WTC11 (cell line): ENCODE data around the gene HMX1. TPM values are rescaled to one million over a fixed set of nuclear protein-coding genes. Genes with fewer than 3 reads are reported as not detected.

Source experiments
- ATAC-seq: fragments of 200-7000 bp; cut with Tn5 transposase; 2 replicates; pipeline ENCODE4 v1.10.0; 2021; ENCODE audit warnings: mild to moderate bottlenecking, moderate library complexity
- CTCF ChIA-PET: fragments of 300-600 bp; sonication (Branson Sonifier 250); formaldehyde crosslinking; loops from one replicate; lab custom pipeline; 2021; ENCODE audit warnings: antibody characterized with exemption; lab: Charles Lee
- POLR2A ChIA-PET: fragments of 350-600 bp; sonication (Branson Sonifier 250); formaldehyde crosslinking; loops from one replicate; lab custom pipeline; 2021; ENCODE audit warnings: antibody characterized with exemption; lab: Charles Lee
- DNase-seq: peaks from one replicate; pipeline ENCODE4 v3.0.0; 2021; ENCODE audit warnings: low spot score
- H3K27ac Mint-ChIP-seq: 2 replicates; pipeline ENCODE4 v1.8.0; 2021; ENCODE audit warnings: mixed read lengths
- H3K27me3 Mint-ChIP-seq: 2 replicates; pipeline ENCODE4 v1.8.0; 2021; ENCODE audit warnings: low read depth, mild to moderate bottlenecking, moderate library complexity, mixed read lengths
- H3K36me3 Mint-ChIP-seq: 2 replicates; pipeline ENCODE4 v1.8.0; 2021; ENCODE audit warnings: mixed read lengths
- H3K4me1 Mint-ChIP-seq: 2 replicates; pipeline ENCODE4 v1.8.0; 2022; ENCODE audit warnings: mixed read lengths
- H3K4me3 Mint-ChIP-seq: 2 replicates; pipeline ENCODE4 v1.8.0; 2021; ENCODE audit warnings: mild to moderate bottlenecking, moderate library complexity, mixed read lengths
- H3K9me3 Mint-ChIP-seq: 2 replicates; pipeline ENCODE4 v1.8.0; 2021; ENCODE audit warnings: mixed read lengths
- AFF4 ChIP-seq: sonication (generic); formaldehyde crosslinking; IDR thresholded peaks from 2 replicates; pipeline ENCODE4 v1.8.1; 2023; ENCODE audit warnings: mild to moderate bottlenecking, missing genetic modification reagents, borderline replicate concordance
- ATF1 ChIP-seq: sonication (generic); formaldehyde crosslinking; IDR thresholded peaks from 2 replicates; pipeline ENCODE4 v1.8.1; 2023; ENCODE audit warnings: mild to moderate bottlenecking, moderate library complexity, missing genetic modification reagents
- ATF2 ChIP-seq: sonication (generic); formaldehyde crosslinking; IDR thresholded peaks from 2 replicates; pipeline ENCODE4 v1.8.1; 2022; ENCODE audit warnings: low read depth, missing genetic modification reagents, borderline replicate concordance
- E2F4 ChIP-seq: sonication (generic); formaldehyde crosslinking; IDR thresholded peaks from 2 replicates; pipeline ENCODE4 v1.8.1; 2022; ENCODE audit warnings: low read depth, mild to moderate bottlenecking, moderate library complexity, missing genetic modification reagents, borderline replicate concordance
- HMGA2 ChIP-seq: fragments of 250-450 bp; sonication (Bioruptor Pico); IDR thresholded peaks from 2 replicates; pipeline ENCODE4 v1.4.0; 2021; ENCODE audit warnings: mild to moderate bottlenecking, moderate library complexity
- IRF2 ChIP-seq: sonication (generic); formaldehyde crosslinking; IDR thresholded peaks from 2 replicates; pipeline ENCODE4 v1.8.0; 2022; ENCODE audit warnings: low read depth, missing genetic modification reagents, borderline replicate concordance
- MAX ChIP-seq: sonication (generic); formaldehyde crosslinking; IDR thresholded peaks from 2 replicates; pipeline ENCODE4 v1.8.0; 2022; ENCODE audit warnings: mild to moderate bottlenecking, missing genetic modification reagents
- RORB ChIP-seq: fragments of 250-450 bp; sonication (Bioruptor Pico); IDR thresholded peaks from 2 replicates; pipeline ENCODE4 v1.9.0; 2021; ENCODE audit warnings: mild to moderate bottlenecking
- SP1 ChIP-seq: sonication (generic); formaldehyde crosslinking; conservative IDR thresholded peaks from 2 replicates; pipeline ENCODE4 v1.8.1; 2022; ENCODE audit warnings: missing genetic modification reagents
- ZNF138 ChIP-seq: sonication (generic); formaldehyde crosslinking; conservative IDR thresholded peaks from 2 replicates; pipeline ENCODE4 v1.8.1; 2022; ENCODE audit warnings: mild to moderate bottlenecking, moderate library complexity, missing genetic modification reagents
- ZNF425 ChIP-seq: fragments of 250-450 bp; sonication (Bioruptor Pico); conservative IDR thresholded peaks from 2 replicates; pipeline ENCODE4 v1.9.0; 2021; ENCODE audit warnings: mild to moderate bottlenecking
- ZNF671 ChIP-seq: fragments of 250-450 bp; sonication (Bioruptor Pico); IDR thresholded peaks from 2 replicates; pipeline ENCODE4 v1.8.0; 2021; ENCODE audit warnings: mild to moderate bottlenecking
- total RNA-seq: library from RNA; stranded (reverse); gene quantifications from 3 replicates; pipeline ENCODE4 v1.2.3, GENCODE V29; 2021
- TF ChIP-seq, protein P1 (sequence below): fragments of 250-450 bp; sonication (Bioruptor Pico); IDR thresholded peaks from 2 replicates; pipeline ENCODE4 v1.9.0; 2021; ENCODE audit warnings: mild to moderate bottlenecking, borderline replicate concordance
- TF ChIP-seq, protein P2 (sequence below): fragments of 250-450 bp; sonication (Bioruptor Pico); IDR thresholded peaks from 2 replicates; pipeline ENCODE4 v1.9.0; 2021; ENCODE audit warnings: mild to moderate bottlenecking
- TF ChIP-seq, protein P3 (sequence below): sonication (generic); formaldehyde crosslinking; IDR thresholded peaks from 2 replicates; pipeline ENCODE4 v1.8.1; 2022; ENCODE audit warnings: mild to moderate bottlenecking, missing genetic modification reagents, moderate library complexity, borderline replicate concordance
- TF ChIP-seq, protein P4 (sequence below): sonication (generic); formaldehyde crosslinking; conservative IDR thresholded peaks from 2 replicates; pipeline ENCODE4 v1.8.1; 2022; ENCODE audit warnings: mild to moderate bottlenecking, missing genetic modification reagents

HMX1 gene
- total RNA-seq, 1 experiment from 2014 or later: 10.0 TPM

DNA sequence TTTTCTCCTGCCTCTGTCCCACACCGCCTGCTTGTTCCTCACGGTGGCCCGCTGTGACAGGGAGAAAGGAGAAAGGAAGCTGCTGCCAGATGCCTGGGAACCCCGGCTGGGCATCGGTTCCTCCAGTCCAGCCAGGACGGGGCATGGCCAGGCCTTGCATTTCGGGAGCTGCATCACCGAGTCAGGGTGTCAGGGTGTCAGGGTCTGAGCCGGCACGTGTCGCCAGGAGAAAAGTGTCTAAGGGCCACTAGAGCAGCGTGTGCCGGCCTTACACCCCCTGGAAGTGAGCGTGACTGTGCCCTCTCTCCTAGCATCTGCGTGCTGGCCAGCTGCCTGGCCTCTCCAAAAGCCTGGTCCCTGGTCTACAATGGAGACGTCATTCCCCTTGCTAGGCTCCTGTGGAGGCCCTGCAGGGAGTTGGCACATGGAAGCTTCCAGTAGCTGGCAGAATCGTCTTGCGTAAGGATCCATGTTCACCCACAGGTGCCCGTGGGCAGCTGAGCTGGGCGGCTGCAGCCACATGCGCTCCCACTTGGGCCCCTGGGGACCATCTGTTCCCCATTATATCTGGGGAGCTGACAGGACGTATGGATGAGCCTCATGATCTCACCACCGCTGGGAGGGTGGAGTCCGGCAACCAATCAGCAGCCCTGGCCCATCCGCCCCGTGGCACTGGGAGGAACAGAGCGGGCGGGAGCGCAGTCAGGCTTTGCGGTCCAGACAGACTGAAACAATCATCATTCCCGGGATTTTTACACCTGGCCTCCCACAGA, 39.9 kb upstream of the HMX1 start (continued):
- TF ChIP-seq, protein P1, sequence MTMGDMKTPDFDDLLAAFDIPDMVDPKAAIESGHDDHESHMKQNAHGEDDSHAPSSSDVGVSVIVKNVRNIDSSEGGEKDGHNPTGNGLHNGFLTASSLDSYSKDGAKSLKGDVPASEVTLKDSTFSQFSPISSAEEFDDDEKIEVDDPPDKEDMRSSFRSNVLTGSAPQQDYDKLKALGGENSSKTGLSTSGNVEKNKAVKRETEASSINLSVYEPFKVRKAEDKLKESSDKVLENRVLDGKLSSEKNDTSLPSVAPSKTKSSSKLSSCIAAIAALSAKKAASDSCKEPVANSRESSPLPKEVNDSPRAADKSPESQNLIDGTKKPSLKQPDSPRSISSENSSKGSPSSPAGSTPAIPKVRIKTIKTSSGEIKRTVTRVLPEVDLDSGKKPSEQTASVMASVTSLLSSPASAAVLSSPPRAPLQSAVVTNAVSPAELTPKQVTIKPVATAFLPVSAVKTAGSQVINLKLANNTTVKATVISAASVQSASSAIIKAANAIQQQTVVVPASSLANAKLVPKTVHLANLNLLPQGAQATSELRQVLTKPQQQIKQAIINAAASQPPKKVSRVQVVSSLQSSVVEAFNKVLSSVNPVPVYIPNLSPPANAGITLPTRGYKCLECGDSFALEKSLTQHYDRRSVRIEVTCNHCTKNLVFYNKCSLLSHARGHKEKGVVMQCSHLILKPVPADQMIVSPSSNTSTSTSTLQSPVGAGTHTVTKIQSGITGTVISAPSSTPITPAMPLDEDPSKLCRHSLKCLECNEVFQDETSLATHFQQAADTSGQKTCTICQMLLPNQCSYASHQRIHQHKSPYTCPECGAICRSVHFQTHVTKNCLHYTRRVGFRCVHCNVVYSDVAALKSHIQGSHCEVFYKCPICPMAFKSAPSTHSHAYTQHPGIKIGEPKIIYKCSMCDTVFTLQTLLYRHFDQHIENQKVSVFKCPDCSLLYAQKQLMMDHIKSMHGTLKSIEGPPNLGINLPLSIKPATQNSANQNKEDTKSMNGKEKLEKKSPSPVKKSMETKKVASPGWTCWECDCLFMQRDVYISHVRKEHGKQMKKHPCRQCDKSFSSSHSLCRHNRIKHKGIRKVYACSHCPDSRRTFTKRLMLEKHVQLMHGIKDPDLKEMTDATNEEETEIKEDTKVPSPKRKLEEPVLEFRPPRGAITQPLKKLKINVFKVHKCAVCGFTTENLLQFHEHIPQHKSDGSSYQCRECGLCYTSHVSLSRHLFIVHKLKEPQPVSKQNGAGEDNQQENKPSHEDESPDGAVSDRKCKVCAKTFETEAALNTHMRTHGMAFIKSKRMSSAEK (CRISPR knock-in tag): no peak
- TF ChIP-seq ZNF425 (CRISPR knock-in tag) (no peak), ATF2 (CRISPR knock-in tag) (no peak), IRF2 (no peak), E2F4 (CRISPR knock-in tag) (no peak), SP1 (CRISPR knock-in tag) (no peak), HMGA2 (CRISPR knock-in tag) (no peak)
- TF ChIP-seq, protein P2, sequence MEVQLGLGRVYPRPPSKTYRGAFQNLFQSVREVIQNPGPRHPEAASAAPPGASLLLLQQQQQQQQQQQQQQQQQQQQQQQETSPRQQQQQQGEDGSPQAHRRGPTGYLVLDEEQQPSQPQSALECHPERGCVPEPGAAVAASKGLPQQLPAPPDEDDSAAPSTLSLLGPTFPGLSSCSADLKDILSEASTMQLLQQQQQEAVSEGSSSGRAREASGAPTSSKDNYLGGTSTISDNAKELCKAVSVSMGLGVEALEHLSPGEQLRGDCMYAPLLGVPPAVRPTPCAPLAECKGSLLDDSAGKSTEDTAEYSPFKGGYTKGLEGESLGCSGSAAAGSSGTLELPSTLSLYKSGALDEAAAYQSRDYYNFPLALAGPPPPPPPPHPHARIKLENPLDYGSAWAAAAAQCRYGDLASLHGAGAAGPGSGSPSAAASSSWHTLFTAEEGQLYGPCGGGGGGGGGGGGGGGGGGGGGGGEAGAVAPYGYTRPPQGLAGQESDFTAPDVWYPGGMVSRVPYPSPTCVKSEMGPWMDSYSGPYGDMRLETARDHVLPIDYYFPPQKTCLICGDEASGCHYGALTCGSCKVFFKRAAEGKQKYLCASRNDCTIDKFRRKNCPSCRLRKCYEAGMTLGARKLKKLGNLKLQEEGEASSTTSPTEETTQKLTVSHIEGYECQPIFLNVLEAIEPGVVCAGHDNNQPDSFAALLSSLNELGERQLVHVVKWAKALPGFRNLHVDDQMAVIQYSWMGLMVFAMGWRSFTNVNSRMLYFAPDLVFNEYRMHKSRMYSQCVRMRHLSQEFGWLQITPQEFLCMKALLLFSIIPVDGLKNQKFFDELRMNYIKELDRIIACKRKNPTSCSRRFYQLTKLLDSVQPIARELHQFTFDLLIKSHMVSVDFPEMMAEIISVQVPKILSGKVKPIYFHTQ: no peak
- TF ChIP-seq, protein P3, sequence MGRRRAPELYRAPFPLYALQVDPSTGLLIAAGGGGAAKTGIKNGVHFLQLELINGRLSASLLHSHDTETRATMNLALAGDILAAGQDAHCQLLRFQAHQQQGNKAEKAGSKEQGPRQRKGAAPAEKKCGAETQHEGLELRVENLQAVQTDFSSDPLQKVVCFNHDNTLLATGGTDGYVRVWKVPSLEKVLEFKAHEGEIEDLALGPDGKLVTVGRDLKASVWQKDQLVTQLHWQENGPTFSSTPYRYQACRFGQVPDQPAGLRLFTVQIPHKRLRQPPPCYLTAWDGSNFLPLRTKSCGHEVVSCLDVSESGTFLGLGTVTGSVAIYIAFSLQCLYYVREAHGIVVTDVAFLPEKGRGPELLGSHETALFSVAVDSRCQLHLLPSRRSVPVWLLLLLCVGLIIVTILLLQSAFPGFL (CRISPR knock-in tag): no peak

GRCh38 chr4:8910822-8911315, 39.2 kb upstream of the HMX1 start:
- no peak for DNase-seq
- H3K27me3 Mint-ChIP-seq: no peaks in the 10 kb centered on the region; the same call in 1 of the 2 replicates
- ChIA-PET POLR2A (no interaction called here), CTCF (interaction anchor here (1.1 kb wide), 1 partner anchor 303 kb away, joined by 3 read pairs; no protein-coding TSS in a partner anchor)
- no peak for ATAC-seq
- H3K36me3 Mint-ChIP-seq: no peaks in the 10 kb centered on the region
- no peak overlapping the region for H3K4me3 Mint-ChIP-seq
- no peaks in the 10 kb centered on the region for H3K9me3 Mint-ChIP-seq
- H3K27ac Mint-ChIP-seq: no peak overlapping the region
- no peaks in the 10 kb centered on the region for H3K4me1 Mint-ChIP-seq
- no peak for TF ChIP-seq AFF4 (CRISPR knock-in tag)
- TF ChIP-seq ATF1: no peak
- TF ChIP-seq MAX (CRISPR knock-in tag): no peak
- no peak for TF ChIP-seq RORB (CRISPR knock-in tag)
- TF ChIP-seq, protein P4, sequence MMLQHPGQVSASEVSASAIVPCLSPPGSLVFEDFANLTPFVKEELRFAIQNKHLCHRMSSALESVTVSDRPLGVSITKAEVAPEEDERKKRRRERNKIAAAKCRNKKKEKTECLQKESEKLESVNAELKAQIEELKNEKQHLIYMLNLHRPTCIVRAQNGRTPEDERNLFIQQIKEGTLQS (CRISPR knock-in tag): no peak
- TF ChIP-seq ZNF138: no peak
- TF ChIP-seq ZNF671 (CRISPR knock-in tag): no peak
